Vagina (tissue), 2 donors: ENCODE measurements around the gene FASTKD1.

ENCODE experiments used
- CTCF ChIP-seq, 3 experiments: fragments of 450-650 bp in 2 of 3; fragments of 200-600 bp in 1 of 3; sonication (generic) in 1 of 3; IDR thresholded peaks; one replicate each; pipeline ENCODE4 v1.5.1; 2017 to 2019; ENCODE audit warnings: antibody characterized with exemption in 3 of 3, mild to moderate bottlenecking in 2 of 3, moderate library complexity in 2 of 3
- POLR2A ChIP-seq, 2 donors: fragments of 450-650 bp; IDR thresholded peaks; one replicate each; pipeline ENCODE4 v1.6.1; 2017; ENCODE audit warnings: antibody characterized with exemption in 2 of 2, mild to moderate bottlenecking in 2 of 2, moderate library complexity in 2 of 2

- TF ChIP-seq POLR2A (IDR thresholded peaks at IDR 0.05) = no peak
- no peak for TF ChIP-seq CTCF (IDR thresholded peaks at IDR 0.05)
These were observed 11.1 kb downstream of the FASTKD1 start for GRCh38 chr2:169562519-169562918.
